Spleen (tissue), 11 donors: ENCODE results near the gene CDAN1. TPM values are rescaled to one million over a fixed set of nuclear protein-coding genes. Genes with fewer than 3 reads are reported as not detected.

Experiments used
- DNase-seq: peaks from one replicate; pipeline ENCODE4 v3.0.0-alpha.2; 2020
- H3K27ac ChIP-seq, 8 donors: fragments of 200-600 bp; sonication (generic) in 7 of 8; 1 replicate in 4 of 8; 2 replicates in 4 of 8; pipeline versions ENCODE4 v1.5.0 to v1.8.0; 2016 to 2021; ENCODE audit warnings: inconsistent platforms in 4 of 8, mild to moderate bottlenecking in 4 of 8, moderate library complexity in 1 of 8
- H3K27me3 ChIP-seq, 7 donors: fragments of 200-600 bp; sonication (generic) in 6 of 7; replicated peaks in 1 of 7; 1 replicate in 4 of 7; 2 replicates in 3 of 7; pipeline versions ENCODE4 v1.5.0 to v1.8.0; 2016 to 2021; ENCODE audit warnings: inconsistent platforms in 3 of 7, mild to moderate bottlenecking in 1 of 7
- H3K36me3 ChIP-seq, 6 donors: fragments of 200-600 bp; sonication (generic) in 5 of 6; 1 replicate in 4 of 6; 2 replicates in 2 of 6; pipeline versions ENCODE4 v1.5.0 to v1.8.0; 2016 to 2021; ENCODE audit warnings: inconsistent platforms in 2 of 6
- H3K4me1 ChIP-seq, 6 donors: fragments of 200-600 bp; sonication (generic) in 5 of 6; 1 replicate in 3 of 6; 2 replicates in 3 of 6; pipeline versions ENCODE4 v1.5.0 to v1.8.0; 2016 to 2021; ENCODE audit warnings: inconsistent platforms in 3 of 6
- H3K4me3 ChIP-seq, 8 donors: fragments of 200-600 bp; sonication (generic) in 7 of 8; 1 replicate in 4 of 8; 2 replicates in 4 of 8; pipeline versions ENCODE4 v1.5.0 to v1.8.0; 2016 to 2021; ENCODE audit warnings: inconsistent platforms in 4 of 8, mild to moderate bottlenecking in 4 of 8, moderate library complexity in 2 of 8
- H3K9me3 ChIP-seq, 8 donors: fragments of 200-600 bp; sonication (generic) in 7 of 8; 1 replicate in 4 of 8; 2 replicates in 4 of 8; pipeline versions ENCODE4 v1.5.0 to v1.8.0; 2016 to 2021; ENCODE audit warnings: inconsistent platforms in 4 of 8
- CTCF ChIP-seq, 11 experiments: fragments of 200-600 bp in 7 of 11; fragments of 450-650 bp in 4 of 11; sonication (generic) in 4 of 11; IDR thresholded peaks in 8 of 11; conservative IDR thresholded peaks in 3 of 11; 1 replicate in 7 of 11; 2 replicates in 4 of 11; pipeline versions ENCODE4 v1.4.0 to v1.8.0; 2016 to 2021; ENCODE audit warnings: antibody characterized with exemption in 11 of 11, inconsistent platforms in 4 of 11, mild to moderate bottlenecking in 1 of 11
- POLR2A ChIP-seq, 3 donors: fragments of 450-650 bp; IDR thresholded peaks; one replicate each; pipeline ENCODE4 v1.5.1; 2017; ENCODE audit warnings: antibody characterized with exemption in 3 of 3, mild to moderate bottlenecking in 1 of 3
- POLR2AphosphoS5 ChIP-seq, 3 donors: sonication (generic); formaldehyde crosslinking; IDR thresholded peaks; one replicate each; pipeline ENCODE4 v1.5.1; 2017; ENCODE audit warnings: antibody characterized with exemption in 3 of 3
- WGBS, 5 donors: extraction: QIAGEN DNeasy Blood & Tissue Kit in 3 of 5; methylation state at CpG; one replicate each; pipeline versions ENCODE4 v1.1.5 to v1.1.7; 2013 to 2018; 5-methylcytosine and 5-hydroxymethylcytosine counted together
- intact Hi-C: fragments of 100-400 bp; cut with DNase I; formaldehyde crosslinking; loops from one replicate; pipeline ENCODE4 v1.15.0; 2023; ENCODE audit warnings: low total_unique reads
- polyA plus RNA-seq, 3 donors: library from polyadenylated mRNA; stranded (reverse); fragments of 200-250 nt; gene quantifications; one replicate each; pipeline ENCODE4 v1.2.1, GENCODE V29; 2013
- total RNA-seq, 7 donors: library from RNA; depleted of rRNA in 3 of 7; stranded (reverse); fragments of >200 nt in 3 of 7; fragmentation: NEBNext Ultra II Directional in 4 of 7; extraction: Animal tissue kit (Norgen Biotek cat#: 25700) in 4 of 7; gene quantifications; one replicate each; pipeline versions ENCODE4 v1.1.0 to v1.2.1, GENCODE V29; 2016 to 2021
- donor health status: healthy with polysubstance abuse.
- donor health status: DM: no; HTN: no; CAD: no; lungs with moderate emphysema.
- donor health status: DM: no; HTN: no; CAD: no.
- donor health status: Bipolar disorder and iron deficiency.
- donor health status: healthy.
- donor health status: DM: no; HTN: no; CAD: no.
- donor health status: DM: yes; HTN: yes; CAD: no.

CDAN1 gene
- total and polyA plus RNA-seq, 10 donors, result 7.5 to 21.6 (median 14.4) TPM

GRCh38 chr15:42726114-42726513 lies 10.8 kb downstream of the CDAN1 start:
- Histone ChIP-seq H3K9me3 (no peaks in the 10 kb centered on the region), H3K36me3 (peaks cover 0 to 100% (median 86%) of the 10 kb centered on the region in 6 donors), H3K27ac (no peak overlapping the region), H3K4me1 (no peaks in the 10 kb centered on the region), H3K27me3 (no peaks in the 10 kb centered on the region), H3K4me3 (no peak overlapping the region)
- intact Hi-C loops, result no loop called here
- no peak for DNase-seq
- 88 to 94% (median 92%) methylated on average over 10 to 11 of the region's 11 CpGs for WGBS, 5 donors
- TF ChIP-seq CTCF (IDR thresholded peaks at IDR 0.05 in 8 of 11, conservative IDR thresholded peaks at IDR 0.05 in 3 of 11), result no peak
- TF ChIP-seq POLR2AphosphoS5 (IDR thresholded peaks at IDR 0.05), result peak in 1 of 3 donors; percentile 33
- no peak for TF ChIP-seq POLR2A (IDR thresholded peaks at IDR 0.05)

- no peak for TF ChIP-seq CTCF (IDR thresholded peaks at IDR 0.05 in 8 of 11, conservative IDR thresholded peaks at IDR 0.05 in 3 of 11)
- TF ChIP-seq POLR2A (IDR thresholded peaks at IDR 0.05), result no peak
- no peak for TF ChIP-seq POLR2AphosphoS5 (IDR thresholded peaks at IDR 0.05)
- intact Hi-C loops, result no loop called here
- no peaks in the 10 kb centered on the region for H3K27me3 ChIP-seq
- no peaks in the 10 kb centered on the region for H3K9me3 ChIP-seq
- no peak overlapping the region for H3K27ac ChIP-seq
- H3K4me3 ChIP-seq, result no peak overlapping the region
- DNase-seq, result no peak
- 90 to 95% (median 92%) methylated on average over 12 of the region's 12 CpGs for WGBS, 5 donors
- H3K36me3 ChIP-seq, result peaks cover 0 to 100% (median 82%) of the 10 kb centered on the region in 6 donors
- H3K4me1 ChIP-seq, result no peaks in the 10 kb centered on the region
These were observed 11.5 kb downstream of the CDAN1 start for GRCh38 chr15:42725331-42725903.

- no peak for DNase-seq
- WGBS, 5 donors, result 90 to 97% (median 92%) methylated on average over 5 to 6 of the region's 6 CpGs
- Histone ChIP-seq H3K4me1 (no peaks in the 10 kb centered on the region), H3K27ac (no peak overlapping the region), H3K4me3 (no peak overlapping the region), H3K9me3 (no peaks in the 10 kb centered on the region), H3K27me3 (no peaks in the 10 kb centered on the region), H3K36me3 (peaks cover 0 to 100% (median 82%) of the 10 kb centered on the region in 6 donors)
- TF ChIP-seq CTCF (IDR thresholded peaks at IDR 0.05 in 8 of 11, conservative IDR thresholded peaks at IDR 0.05 in 3 of 11) (no peak), POLR2A (IDR thresholded peaks at IDR 0.05) (no peak), POLR2AphosphoS5 (IDR thresholded peaks at IDR 0.05) (no peak)
- intact Hi-C loops, result no loop called here
These were observed 12.7 kb downstream of the CDAN1 start for GRCh38 chr15:42724276-42724675.

GRCh38 chr15:42723068-42723467 lies 13.9 kb downstream of the CDAN1 start:
- Histone ChIP-seq H3K36me3 (peaks cover 0 to 100% (median 79%) of the 10 kb centered on the region in 6 donors), H3K27ac (no peak overlapping the region), H3K9me3 (no peaks in the 10 kb centered on the region), H3K27me3 (no peaks in the 10 kb centered on the region), H3K4me1 (no peaks in the 10 kb centered on the region), H3K4me3 (no peak overlapping the region)
- TF ChIP-seq CTCF (IDR thresholded peaks at IDR 0.05 in 8 of 11, conservative IDR thresholded peaks at IDR 0.05 in 3 of 11), result no peak
- no peak for TF ChIP-seq POLR2A (IDR thresholded peaks at IDR 0.05)
- 91 to 97% (median 95%) methylated on average over 4 of the region's 4 CpGs for WGBS, 5 donors
- intact Hi-C loops, result no loop called here
- DNase-seq, result no peak
